H1 (cell line): Measurements from ENCODE around the gene TAOK1. TPM values are rescaled to one million over a fixed set of nuclear protein-coding genes. Genes with fewer than 3 reads are reported as not detected.

ENCODE experiments used
- CTCF ChIA-PET: fragments of 300-600 bp; sonication (Branson Sonifier 250); formaldehyde crosslinking; loops from one replicate; lab custom pipeline; 2021; ENCODE audit not compliant: partially characterized antibody; lab: Charles Lee
- POLR2A ChIA-PET: fragments of 300-600 bp; sonication (Branson Sonifier 250); formaldehyde crosslinking; loops from one replicate; lab custom pipeline; 2021; ENCODE audit warnings: inconsistent platforms; ENCODE audit not compliant: partially characterized antibody; lab: Charles Lee
- DNase-seq, 2 experiments: peaks; one replicate each; pipeline versions ENCODE4 v3.0.0 to v3.0.0-alpha.2; 2010 to 2022; ENCODE audit warnings: low spot score in 2 of 2, low read depth in 1 of 2, mixed read lengths in 1 of 2
- FAIRE-seq: peaks from 2 replicates; lab custom pipeline; 2011; peaks lifted over from hg19 to GRCh38; lab: Jason Lieb, UNC
- H2AFZ ChIP-seq: 2 replicates; pipeline ENCODE4 v1.8.1; 2012; ENCODE audit warnings: low read length, inconsistent platforms
- H2AK5ac ChIP-seq: 2 replicates; pipeline ENCODE4 v1.6.1; 2013; ENCODE audit warnings: low read depth, low read length
- H2BK120ac ChIP-seq: replicated peaks from 2 replicates; pipeline ENCODE3; 2013; ENCODE audit warnings: low read depth, low read length, inconsistent platforms
- H2BK12ac ChIP-seq: 2 replicates; pipeline ENCODE4 v1.6.1; 2013; ENCODE audit warnings: low read depth, low read length
- H2BK15ac ChIP-seq: 2 replicates; pipeline ENCODE4 v1.6.1; 2013; ENCODE audit warnings: low read length
- H2BK20ac ChIP-seq: 2 replicates; pipeline ENCODE4 v1.6.1; 2013; ENCODE audit warnings: low read length
- H2BK5ac ChIP-seq: 2 replicates; pipeline ENCODE4 v1.6.1; 2013; ENCODE audit warnings: low read depth, low read length
- H3K14ac ChIP-seq: 2 replicates; pipeline ENCODE4 v1.6.1; 2013; ENCODE audit warnings: inconsistent platforms; ENCODE audit not compliant: insufficient read length
- H3K18ac ChIP-seq: 2 replicates; pipeline ENCODE4 v1.6.1; 2013; ENCODE audit warnings: low read length; ENCODE audit errors: extremely low read depth
- H3K23ac ChIP-seq: 2 replicates; pipeline ENCODE4 v1.6.1; 2013; ENCODE audit warnings: inconsistent platforms; ENCODE audit not compliant: insufficient read length
- H3K23me2 ChIP-seq: 2 replicates; pipeline ENCODE4 v1.6.1; 2013; ENCODE audit warnings: low read depth, low read length
- H3K27ac ChIP-seq: 2 replicates; pipeline ENCODE4 v1.6.1; 2011; ENCODE audit warnings: low read depth, low read length, inconsistent platforms
- H3K27me3 ChIP-seq, 4 experiments: replicated peaks in 1 of 4; 1 replicate in 1 of 4; 2 replicates in 3 of 4; pipeline versions ENCODE4 v1.6.1 to v1.8.1; 2011 to 2013; ENCODE audit warnings: low read length in 3 of 4, mild to moderate bottlenecking in 3 of 4, inconsistent platforms in 2 of 4, mixed read lengths in 2 of 4, moderate library complexity in 1 of 4; ENCODE audit not compliant: control insufficient read depth in 3 of 4, insufficient read depth in 3 of 4; ENCODE audit errors: extremely low read depth in 1 of 4
- H3K36me3 ChIP-seq, 4 experiments: 2 replicates each; pipeline versions ENCODE4 v1.6.1 to v1.8.1; 2011 to 2013; ENCODE audit warnings: mild to moderate bottlenecking in 4 of 4, low read length in 3 of 4, moderate library complexity in 2 of 4, control low read depth in 1 of 4, inconsistent platforms in 1 of 4; ENCODE audit not compliant: insufficient read depth in 4 of 4, control insufficient read depth in 2 of 4
- H3K4ac ChIP-seq: replicated peaks from 2 replicates; pipeline ENCODE3; 2013; ENCODE audit warnings: low read length, low read depth, mixed read lengths, inconsistent platforms; ENCODE audit not compliant: insufficient read length
- H3K4me1 ChIP-seq, 4 experiments: replicated peaks in 1 of 4; 1 replicate in 1 of 4; 2 replicates in 3 of 4; pipeline versions ENCODE4 v1.6.1 to v1.8.1; 2011 to 2013; ENCODE audit warnings: low read length in 3 of 4, inconsistent platforms in 2 of 4, mixed read lengths in 1 of 4; ENCODE audit not compliant: insufficient read depth in 4 of 4, control insufficient read depth in 3 of 4
- H3K4me2 ChIP-seq, 2 experiments: 2 replicates each; pipeline versions ENCODE4 v1.6.1 to v1.8.1; 2011 to 2013; ENCODE audit warnings: low read depth in 2 of 2, low read length in 2 of 2, control low read depth in 1 of 2, inconsistent platforms in 1 of 2, mild to moderate bottlenecking in 1 of 2; ENCODE audit not compliant: insufficient read depth in 1 of 2
- H3K4me3 ChIP-seq, 4 experiments: fragments of 200-600, 300-600 bp in 1 of 4; sonication (generic), shearing (Covaris generic), sonication (Bioruptor Twin) in 1 of 4; 2 replicates each; pipeline versions ENCODE4 v1.5.1 to v1.8.1; 2011 to 2016; ENCODE audit warnings: low read length in 4 of 4, low read depth in 3 of 4, control low read depth in 2 of 4, inconsistent platforms in 2 of 4, mild to moderate bottlenecking in 2 of 4, mixed read lengths in 1 of 4, moderate library complexity in 1 of 4; ENCODE audit not compliant: insufficient read depth in 2 of 4; ENCODE audit errors: extremely low read depth in 1 of 4
- H3K56ac ChIP-seq: replicated peaks from 2 replicates; pipeline ENCODE3; 2013; ENCODE audit warnings: low read depth, mild to moderate bottlenecking, mixed read lengths, low read length, inconsistent platforms; ENCODE audit not compliant: insufficient read length
- H3K79me1 ChIP-seq: 2 replicates; pipeline ENCODE4 v1.6.1; 2013; ENCODE audit warnings: low read depth, low read length, control low read depth
- H3K79me2 ChIP-seq, 2 experiments: 2 replicates each; pipeline versions ENCODE4 v1.6.1 to v1.8.1; 2012 to 2013; ENCODE audit warnings: low read length in 2 of 2, mild to moderate bottlenecking in 2 of 2, inconsistent platforms in 1 of 2; ENCODE audit not compliant: insufficient read depth in 2 of 2, control insufficient read depth in 1 of 2
- H3K9ac ChIP-seq, 4 experiments: replicated peaks in 1 of 4; 1 replicate in 1 of 4; 2 replicates in 3 of 4; pipeline versions ENCODE4 v1.6.1 to v1.8.1; 2011 to 2013; ENCODE audit warnings: low read depth in 3 of 4, low read length in 3 of 4, control low read depth in 2 of 4, mild to moderate bottlenecking in 2 of 4, moderate library complexity in 2 of 4, inconsistent platforms in 1 of 4; ENCODE audit errors: extremely low read depth in 1 of 4
- H3K9me3 ChIP-seq, 2 experiments: 2 replicates each; pipeline versions ENCODE4 v1.6.1 to v1.8.1; 2012 to 2013; ENCODE audit warnings: mild to moderate bottlenecking in 2 of 2, moderate library complexity in 2 of 2, control low read depth in 1 of 2, inconsistent platforms in 1 of 2, low read depth in 1 of 2, low read length in 1 of 2, mixed read lengths in 1 of 2; ENCODE audit not compliant: insufficient read depth in 2 of 2
- H4K20me1 ChIP-seq, 2 experiments: replicated peaks in 1 of 2; 2 replicates each; pipeline versions ENCODE3 to v1.8.1; 2011 to 2013; ENCODE audit warnings: inconsistent platforms in 2 of 2, low read length in 2 of 2, mild to moderate bottlenecking in 1 of 2; ENCODE audit not compliant: insufficient read depth in 2 of 2, control insufficient read depth in 1 of 2
- H4K5ac ChIP-seq: 2 replicates; pipeline ENCODE4 v1.6.1; 2013; ENCODE audit warnings: low read length, low read depth, mixed read lengths, inconsistent platforms; ENCODE audit not compliant: insufficient read length
- H4K8ac ChIP-seq: 2 replicates; pipeline ENCODE4 v1.8.0; 2013; ENCODE audit warnings: mild to moderate bottlenecking, moderate library complexity, low read length, inconsistent platforms; ENCODE audit not compliant: insufficient read depth; ENCODE audit errors: extremely low read depth
- H4K91ac ChIP-seq: replicated peaks from 2 replicates; pipeline ENCODE3; 2013; ENCODE audit warnings: low read length, mixed read lengths, inconsistent platforms; ENCODE audit not compliant: insufficient read length
- JUN ChIP-seq: IDR thresholded peaks from 2 replicates; pipeline ENCODE4 v1.6.1; 2011; ENCODE audit warnings: low read depth, mild to moderate bottlenecking, improper control_type of control experiment, low read length
- SIN3A ChIP-seq, 2 experiments: IDR thresholded peaks in 1 of 2; conservative IDR thresholded peaks in 1 of 2; 2 replicates each; pipeline ENCODE4 v1.6.1; 2011 to 2012; ENCODE audit warnings: low read length in 2 of 2, improper control_type of control experiment in 1 of 2, low read depth in 1 of 2, mild to moderate bottlenecking in 1 of 2
- SP1 ChIP-seq: IDR thresholded peaks from 2 replicates; pipeline ENCODE4 v1.6.1; 2011; ENCODE audit warnings: low read depth, low read length
- SUZ12 ChIP-seq: fragments of 200-600 bp; sonication (generic); IDR thresholded peaks from 2 replicates; pipeline ENCODE4 v1.6.1; 2012; ENCODE audit warnings: mild to moderate bottlenecking, inconsistent platforms, low read length, moderate library complexity, mixed read lengths
- WGBS, 2 experiments: shearing (Covaris generic) in 1 of 2; methylation state at CpG; one replicate each; pipeline versions ENCODE4 v1.1.6 to v1.1.7; 2013 to 2015; ENCODE audit warnings: low lambda C conversion rate in 2 of 2, mixed read lengths in 2 of 2, inconsistent platforms in 1 of 2, low coverage in 1 of 2, missing lambda C conversion rate in 1 of 2; ENCODE audit not compliant: insufficient replicate concordance in 2 of 2, insufficient coverage in 1 of 2, insufficient read length in 1 of 2; ENCODE audit errors: extremely low coverage in 1 of 2, missing lambda C conversion rate in 1 of 2; 5-methylcytosine and 5-hydroxymethylcytosine counted together
- polyA plus RNA-seq, 7 experiments: library from polyadenylated mRNA; depleted of rRNA in 3 of 7; stranded (reverse) in 5 of 7; unstranded in 2 of 7; fragments of >200 nt in 5 of 7; fragments of 200-250 nt in 2 of 7; gene quantifications; 1 replicate in 5 of 7; 2 replicates in 1 of 7; 4 replicates in 1 of 7; pipeline versions ENCODE4 v1.2.1 to v1.2.3, GENCODE V29; 2011 to 2013; ENCODE audit warnings: missing spikeins in 2 of 7, mixed read lengths in 2 of 7
- total RNA-seq: library from RNA; stranded (reverse); fragmentation: NEBNext Ultra II Directional; extraction: Animal tissue kit (Norgen Biotek cat#: 25700); gene quantifications from 2 replicates; pipeline ENCODE4 v1.2.1, GENCODE V29; 2021
- TF ChIP-seq, protein P1 (sequence below): IDR thresholded peaks from 2 replicates; pipeline ENCODE4 v1.6.1; 2012; ENCODE audit warnings: inconsistent platforms
- TF ChIP-seq, protein P2 (sequence below): IDR thresholded peaks from 2 replicates; pipeline ENCODE4 v1.6.1; 2011; ENCODE audit warnings: low read depth, mild to moderate bottlenecking, low read length; ENCODE audit not compliant: insufficient read depth

Gene TAOK1
- total and polyA plus RNA-seq, 2 of the 8 experiments (the other 6 are each of a cell fraction or from before 2014, with no cell fraction given) = 12.2 to 90.6 TPM

GRCh38 chr17:29434550-29434949 lies 44.4 kb downstream of the TAOK1 start:
- Histone ChIP-seq H2AK5ac (no peak overlapping the region), H2BK5ac (no peak overlapping the region), H2BK120ac (no peak overlapping the region), H2BK12ac (no peak overlapping the region), H3K79me2 (peaks cover 8 to 91% of the 10 kb centered on the region in 2 experiments; a peak in 3 of 4 replicates), H3K4me1 (peaks cover 0 to 4% (median 0%) of the 10 kb centered on the region in 4 experiments; a peak in 3 of 7 replicates), H3K27me3 (no peaks in the 10 kb centered on the region), H3K27ac (no peak overlapping the region), H3K18ac (no peak overlapping the region), H4K91ac (no peak overlapping the region), H3K56ac (no peak overlapping the region), H2BK20ac (no peak overlapping the region), H3K23ac (no peak overlapping the region), H4K20me1 (peaks cover 3 to 8% of the 10 kb centered on the region in 2 experiments), H3K4ac (no peak overlapping the region), H3K14ac (no peak overlapping the region), H3K9ac (no peak overlapping the region), H3K36me3 (no peaks in the 10 kb centered on the region; a peak in 1 of 8 replicates), H3K4me2 (no peak overlapping the region), H3K4me3 (no peak overlapping the region), H2AFZ (no peak overlapping the region), H3K23me2 (no peaks in the 10 kb centered on the region), H4K8ac (no peak overlapping the region), H4K5ac (no peak overlapping the region), H2BK15ac (no peak overlapping the region), H3K9me3 (no peaks in the 10 kb centered on the region), H3K79me1 (peaks cover 8% of the 10 kb centered on the region)
- TF ChIP-seq, protein P1, sequence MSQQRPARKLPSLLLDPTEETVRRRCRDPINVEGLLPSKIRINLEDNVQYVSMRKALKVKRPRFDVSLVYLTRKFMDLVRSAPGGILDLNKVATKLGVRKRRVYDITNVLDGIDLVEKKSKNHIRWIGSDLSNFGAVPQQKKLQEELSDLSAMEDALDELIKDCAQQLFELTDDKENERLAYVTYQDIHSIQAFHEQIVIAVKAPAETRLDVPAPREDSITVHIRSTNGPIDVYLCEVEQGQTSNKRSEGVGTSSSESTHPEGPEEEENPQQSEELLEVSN = no peak
- TF ChIP-seq SIN3A (conservative IDR thresholded peaks at IDR 0.05 in 1 of 2, IDR thresholded peaks at IDR 0.05 in 1 of 2; ENCODE audit: low read depth in 1 of 2, low read length in 2 of 2) (no peak), SP1 (no peak), JUN (no peak), SUZ12 (no peak)
- TF ChIP-seq, protein P2, sequence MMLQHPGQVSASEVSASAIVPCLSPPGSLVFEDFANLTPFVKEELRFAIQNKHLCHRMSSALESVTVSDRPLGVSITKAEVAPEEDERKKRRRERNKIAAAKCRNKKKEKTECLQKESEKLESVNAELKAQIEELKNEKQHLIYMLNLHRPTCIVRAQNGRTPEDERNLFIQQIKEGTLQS = no peak
- DNase-seq = no peak
- CTCF ChIA-PET = interaction anchor here (0.9 kb wide), 1 partner anchor 28 kb away, joined by 3 read pairs; no protein-coding TSS in a partner anchor
- FAIRE-seq = no peak
- WGBS, 2 experiments = 87% methylated on average over 3 of the region's 3 CpGs; no CpG with 5 or more reads in 1 of the 2 experiments
- POLR2A ChIA-PET = interaction anchor here (1.3 kb wide), 1 partner anchor 9 kb away, joined by 4 read pairs; no protein-coding TSS in a partner anchor
